CD4-positive, alpha-beta T cell treated with Interleukin-6 at 100 ng/mL for 8 hours (primary cell): ENCODE results near the gene AUNIP.

Source experiments
- DNase-seq: peaks from one replicate; pipeline ENCODE4 v3.0.0-alpha.2; 2020; ENCODE audit warnings: mixed read lengths, low spot score

Gene AUNIP

GRCh38 chr1:25809283-25809926 lies 49.9 kb downstream of the AUNIP start:
- no peak for DNase-seq

DNA sequence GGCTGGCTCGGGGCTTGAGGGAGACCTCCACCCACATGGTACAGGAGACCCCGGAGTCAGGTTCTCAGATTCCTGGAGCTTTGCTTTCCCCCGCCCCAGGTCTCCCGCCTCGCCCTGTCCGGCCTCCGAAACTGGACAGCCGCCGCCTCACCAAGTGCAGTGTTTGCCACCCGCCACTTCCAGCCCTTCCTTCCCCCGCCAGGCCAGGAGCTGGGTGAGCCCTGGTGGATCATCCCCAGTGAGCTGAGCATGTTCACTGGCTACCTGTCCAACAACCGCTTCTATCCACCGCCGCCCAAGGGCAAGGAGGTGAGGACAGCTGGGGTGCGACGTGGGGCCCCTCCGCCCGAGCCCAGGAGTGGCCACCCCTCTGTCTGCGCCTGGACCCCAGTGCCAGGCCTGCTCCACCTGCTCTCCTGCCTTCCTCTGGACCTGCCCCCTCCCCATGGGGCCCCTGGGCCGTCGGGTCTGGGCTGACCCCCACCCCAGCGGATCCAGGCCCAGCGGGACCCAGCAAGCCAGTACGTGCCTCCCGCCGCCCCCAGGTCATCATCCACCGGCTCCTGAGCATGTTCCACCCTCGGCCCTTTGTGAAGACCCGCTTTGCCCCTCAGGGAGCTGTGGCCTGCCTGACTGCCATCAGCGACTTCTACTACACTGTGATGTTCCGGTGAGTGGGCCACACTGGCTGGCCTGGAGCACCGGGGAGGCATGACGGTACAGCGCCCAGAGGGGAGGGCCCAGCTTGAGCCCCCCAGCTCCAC lies 50.6 kb downstream of the AUNIP start:
- no peak for DNase-seq

- no peak for DNase-seq
These were observed 51.5 kb downstream of the AUNIP start for GRCh38 chr1:25807480-25808390.

DNA sequence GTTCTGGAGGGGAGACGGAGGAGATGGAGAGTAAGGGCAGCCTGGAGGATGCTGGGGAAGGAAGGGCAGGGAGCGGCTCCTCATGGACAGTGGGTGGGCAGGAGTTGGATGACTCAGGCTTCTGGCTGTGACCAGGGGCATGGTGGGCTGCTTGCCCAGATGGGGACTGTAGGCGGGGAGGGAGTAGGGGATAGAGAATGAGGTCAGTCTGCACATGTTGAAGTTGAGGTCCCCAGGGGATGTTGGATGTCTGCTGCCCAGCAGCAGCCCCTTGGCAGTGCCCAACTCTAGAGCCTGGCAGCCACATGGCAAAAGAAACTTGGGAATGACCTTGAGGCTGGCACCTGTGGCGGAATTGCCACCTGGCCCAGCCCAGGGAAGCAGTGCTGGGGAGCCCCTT lies 52.8 kb downstream of the AUNIP start:
- DNase-seq: no peak

DNA sequence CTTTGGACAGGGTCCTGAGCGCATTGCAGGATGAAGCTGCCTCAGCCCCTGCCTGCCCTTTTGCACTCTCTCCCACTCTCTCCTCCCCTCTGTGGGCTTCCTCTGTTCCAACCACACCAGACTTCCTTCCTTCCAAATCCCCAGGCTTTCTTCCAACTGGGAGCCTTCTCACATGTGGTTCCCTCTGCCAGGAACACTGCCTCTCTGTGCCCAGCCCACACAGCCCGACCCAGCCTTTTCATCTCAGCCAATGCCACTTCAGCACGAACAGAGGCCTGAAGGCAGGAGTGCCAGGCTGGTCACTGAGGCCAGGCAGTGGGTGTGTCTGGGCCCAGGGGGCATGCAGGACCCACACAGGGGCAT lies 53.4 kb downstream of the AUNIP start:
- DNase-seq: no peak

GRCh38 chr1:25804964-25805862 lies 54.0 kb downstream of the AUNIP start:
- no peak for DNase-seq

GRCh38 chr1:25804244-25804963 lies 54.9 kb downstream of the AUNIP start:
- DNase-seq: no peak

DNA sequence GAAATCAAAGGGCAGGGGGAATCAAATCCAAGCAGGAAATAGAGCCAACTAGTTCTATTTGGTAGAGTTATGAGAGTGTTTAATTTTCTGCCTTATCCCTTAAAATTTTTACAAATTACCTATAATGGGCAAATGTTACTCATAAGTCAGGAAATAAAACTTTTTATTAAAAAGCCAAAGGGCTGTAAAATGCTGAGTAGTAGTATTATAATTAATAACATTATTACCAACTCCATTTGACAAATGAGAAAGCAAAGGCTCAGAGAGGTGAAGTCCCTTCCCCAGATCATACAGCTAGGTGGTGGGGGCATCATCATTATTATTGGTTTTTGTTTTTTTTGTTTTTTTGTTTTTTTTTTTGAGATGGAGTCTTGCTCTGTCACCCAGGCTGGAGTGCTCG lies 55.9 kb downstream of the AUNIP start:
- DNase-seq: no peak

DNA sequence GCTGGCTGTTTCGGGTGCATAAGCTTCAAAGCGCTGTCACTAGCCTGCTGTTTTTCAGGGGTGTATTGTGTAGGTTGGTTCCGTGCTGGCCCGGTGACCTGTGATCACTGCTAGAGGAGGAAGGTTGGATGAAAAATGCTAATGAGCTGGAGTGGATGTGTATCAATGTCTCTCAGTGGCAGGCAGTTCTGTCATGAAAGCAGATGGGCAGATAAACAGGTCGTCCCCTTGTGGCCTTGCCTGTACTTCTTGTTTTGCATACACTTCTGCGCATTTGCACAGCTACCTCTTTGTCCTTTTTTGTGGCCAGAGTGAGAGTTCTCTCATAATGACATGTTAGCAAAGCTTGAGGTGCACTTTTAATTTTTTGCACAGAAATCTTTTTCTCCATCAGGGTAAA lies 56.3 kb downstream of the AUNIP start:
- peak; percentile 25 for DNase-seq

DNA sequence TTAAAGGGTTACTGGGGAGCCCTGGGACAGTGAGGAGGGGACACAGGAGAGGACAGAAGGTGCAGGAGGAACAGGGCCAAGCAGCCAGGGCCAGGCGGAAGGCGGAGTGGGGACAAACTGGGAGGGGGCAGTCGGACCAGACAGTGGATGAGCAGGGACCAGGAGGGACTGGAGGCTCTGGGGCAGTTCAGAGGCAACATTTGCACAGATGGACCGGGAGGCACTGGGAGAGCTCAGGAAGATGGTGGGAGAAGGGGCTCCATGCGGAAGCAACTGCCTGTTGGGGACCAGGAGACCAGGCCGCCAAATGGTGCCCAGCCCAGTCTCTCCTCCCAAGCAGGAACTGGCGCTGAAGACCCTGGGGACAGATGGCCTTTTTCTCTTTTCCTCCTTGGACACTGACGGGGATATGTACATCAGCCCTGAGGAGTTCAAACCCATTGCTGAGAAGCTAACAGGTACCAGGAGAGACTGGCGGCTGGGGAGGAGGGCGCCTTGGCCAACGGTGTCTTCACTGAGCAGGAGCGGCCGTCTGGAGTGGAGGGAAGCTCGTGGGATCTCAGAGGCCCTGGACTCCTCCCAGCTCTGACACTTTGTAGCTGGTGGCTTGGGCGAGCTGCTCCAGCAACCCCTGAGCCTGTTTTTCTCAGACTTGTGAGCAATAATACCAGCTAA lies 58.4 kb downstream of the AUNIP start:
- no peak for DNase-seq

- DNase-seq: peak; percentile 21
These were observed 59.1 kb downstream of the AUNIP start, which contains the start of gene SELENON for GRCh38 chr1:25799935-25800702. SELENON (plus strand) TSS chr1:25800193; CDS start chr1:25800231, 38 bp downstream.

DNA sequence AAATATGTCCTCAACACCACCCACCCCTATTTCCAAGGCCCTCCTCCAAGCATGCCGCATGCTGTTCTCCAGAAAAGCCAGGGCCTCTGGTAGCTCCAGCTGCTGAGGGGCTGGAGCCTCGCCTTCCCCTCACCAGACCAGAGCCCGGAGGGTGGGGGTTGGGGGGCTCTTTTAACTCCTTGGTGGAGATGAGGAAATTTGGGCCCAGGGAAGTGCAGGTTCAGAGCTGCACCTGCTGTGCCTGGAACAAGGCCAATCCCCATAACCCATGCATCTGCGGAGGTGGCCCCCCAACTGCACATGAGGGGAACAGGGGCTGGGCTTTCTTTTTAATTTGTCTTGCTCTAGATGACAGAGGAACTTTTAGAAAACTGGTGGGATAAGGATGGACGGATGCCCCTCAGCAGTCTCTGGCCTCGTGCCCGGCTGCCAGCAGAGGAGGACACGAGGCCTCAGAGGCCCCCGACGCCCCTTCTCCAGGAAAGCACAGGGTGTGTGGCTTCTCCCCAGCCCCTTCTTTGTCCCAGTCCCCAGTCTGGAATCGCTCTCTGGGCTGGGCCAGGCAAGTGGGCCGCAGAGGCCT lies 59.8 kb downstream of the AUNIP start:
- no peak for DNase-seq

GRCh38 chr1:25798666-25799351 lies 60.4 kb downstream of the AUNIP start:
- DNase-seq: no peak

DNA sequence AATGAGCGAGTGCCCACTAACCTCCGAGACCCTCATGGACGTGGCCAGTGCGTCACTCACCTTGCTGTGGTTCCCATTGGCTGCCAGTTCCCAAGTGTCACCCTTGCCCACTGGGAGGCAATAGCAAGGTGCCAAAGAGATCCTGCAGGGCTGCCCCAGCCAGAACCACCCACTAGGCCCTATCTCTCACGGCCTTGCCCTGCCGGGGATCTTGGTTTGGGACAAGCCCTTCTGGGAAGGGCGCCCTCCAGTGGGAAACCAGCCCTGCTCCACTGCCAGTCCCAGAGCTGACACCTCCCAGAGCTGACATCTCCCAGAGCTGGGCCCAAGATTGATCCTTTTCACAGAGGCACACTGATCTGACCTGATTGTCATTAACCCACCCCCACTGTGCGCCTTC lies 61.3 kb downstream of the AUNIP start:
- DNase-seq: no peak

- peak; percentile 84 for DNase-seq
These were observed 62.3 kb downstream of the AUNIP start for GRCh38 chr1:25796811-25797458.

DNA sequence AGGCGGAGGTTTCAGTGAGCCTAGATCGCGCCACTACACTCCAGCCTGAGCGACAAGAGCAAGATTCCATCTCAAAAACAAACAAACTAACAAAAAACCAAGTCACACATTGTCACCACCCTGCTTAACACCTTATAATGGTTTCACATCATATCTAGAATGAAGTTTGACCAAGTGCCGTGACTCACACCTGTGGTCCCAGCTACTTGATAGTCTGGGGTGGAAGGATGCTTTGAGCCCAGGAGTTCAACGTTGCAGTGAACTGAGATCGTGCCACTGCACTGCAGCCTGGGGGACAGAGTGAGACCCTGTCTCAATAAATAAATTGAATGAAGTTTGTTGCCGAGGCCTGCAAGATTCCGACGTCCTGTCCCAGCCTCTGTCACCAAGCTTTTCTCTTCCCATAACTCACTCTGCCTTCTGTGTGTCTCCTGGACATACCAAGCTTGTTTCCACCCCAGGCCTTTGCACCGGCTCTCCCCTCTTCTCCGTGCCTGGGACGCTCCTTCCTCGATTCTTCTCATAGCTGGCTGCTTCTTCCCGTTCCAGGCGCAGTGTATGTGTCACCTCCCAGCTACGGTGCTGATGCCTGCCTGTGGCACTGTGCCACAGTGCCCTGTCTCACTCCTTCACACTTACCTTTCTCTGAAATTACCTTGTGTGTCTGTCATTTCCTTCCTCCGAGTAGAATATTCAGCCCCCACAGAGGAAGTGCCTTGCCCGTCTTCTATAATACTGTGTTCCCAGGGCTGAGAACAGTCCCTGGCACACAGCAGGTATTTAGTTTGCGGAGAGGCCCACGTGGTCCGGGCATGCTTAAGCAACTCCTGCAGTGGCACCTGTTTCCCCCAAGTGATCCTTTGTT lies 63.1 kb downstream of the AUNIP start:
- DNase-seq: peak; percentile 64

DNA sequence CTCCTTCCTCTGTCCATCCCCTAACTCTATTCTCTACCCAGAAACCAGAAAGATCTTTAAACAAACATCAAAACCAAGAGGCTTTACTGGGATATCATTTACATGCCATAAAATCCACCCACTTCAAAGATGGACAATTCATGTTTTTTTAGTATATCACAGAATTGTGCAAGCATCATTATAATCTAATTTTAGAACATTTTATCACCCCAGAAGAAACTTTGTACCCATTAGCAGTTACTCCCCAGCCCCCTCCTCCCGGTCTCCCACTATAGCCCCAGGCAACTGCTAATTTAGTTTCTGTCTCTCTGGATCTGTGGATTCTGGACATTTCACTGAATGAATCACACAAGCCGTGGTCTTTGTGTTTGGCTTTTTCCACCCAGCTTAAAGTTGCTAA lies 64.0 kb downstream of the AUNIP start:
- no peak for DNase-seq
